Activated T-cell treated with anti-CD3 and anti-CD28 coated beads for 24 hours (primary cell): ENCODE results near the gene DGKG.

Experiments used
- DNase-seq: peaks from one replicate; pipeline ENCODE4 v3.0.0-alpha.2; 2020; ENCODE audit warnings: low read depth

Gene DGKG

GRCh38 chr3:186208296-186208989 lies 153.6 kb downstream of the DGKG start:
- DNase-seq = no peak

- DNase-seq = no peak
These were observed 154.5 kb downstream of the DGKG start for GRCh38 chr3:186207515-186207914.

GRCh38 chr3:186200726-186201125 lies 161.3 kb downstream of the DGKG start:
- DNase-seq = no peak

- no peak for DNase-seq
These were observed 163.6 kb downstream of the DGKG start for GRCh38 chr3:186198442-186198841.

DNA sequence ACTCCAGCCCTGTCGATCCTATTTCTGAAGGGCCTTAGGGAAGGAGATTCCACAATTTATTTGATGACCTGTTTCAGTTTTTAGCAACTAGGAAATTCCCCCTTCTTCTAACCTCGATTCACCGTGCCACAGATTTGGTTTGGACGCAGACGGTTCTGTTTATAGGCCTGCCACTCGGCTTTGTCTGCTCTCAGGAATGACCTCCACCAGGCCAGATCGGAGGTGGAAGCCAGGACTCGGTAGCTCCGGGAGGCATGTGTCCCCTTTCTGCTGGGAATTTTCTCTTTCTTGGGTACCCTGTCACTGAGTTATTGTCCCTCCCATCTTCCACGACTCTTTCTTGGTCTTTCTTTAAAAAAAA lies 167.6 kb downstream of the DGKG start:
- no peak for DNase-seq

GRCh38 chr3:186193534-186194450 lies 168.2 kb downstream of the DGKG start:
- no peak for DNase-seq

GRCh38 chr3:186192823-186193222 lies 169.2 kb downstream of the DGKG start:
- DNase-seq = no peak

DNA sequence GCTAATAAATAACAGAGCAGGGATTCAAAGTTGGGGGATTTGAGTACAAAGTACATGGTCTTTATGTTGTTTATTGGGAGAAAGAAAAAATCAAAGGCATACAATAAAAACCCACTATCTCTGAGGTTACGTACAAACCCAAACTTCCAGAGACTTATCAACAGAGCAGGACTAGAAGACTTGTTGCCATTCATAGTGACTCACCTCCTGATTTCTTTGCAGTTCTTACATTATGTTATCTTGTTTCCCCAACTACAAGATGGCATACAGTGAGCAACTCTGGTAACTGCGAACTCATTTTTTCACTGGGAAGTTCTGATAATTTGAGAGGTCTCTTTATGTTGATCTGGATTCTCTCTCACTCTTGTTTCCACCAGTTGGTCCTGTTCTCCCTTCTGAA lies 172.5 kb downstream of the DGKG start:
- no peak for DNase-seq

- no peak for DNase-seq
These were observed 174.4 kb downstream of the DGKG start for GRCh38 chr3:186187401-186188275.

DNA sequence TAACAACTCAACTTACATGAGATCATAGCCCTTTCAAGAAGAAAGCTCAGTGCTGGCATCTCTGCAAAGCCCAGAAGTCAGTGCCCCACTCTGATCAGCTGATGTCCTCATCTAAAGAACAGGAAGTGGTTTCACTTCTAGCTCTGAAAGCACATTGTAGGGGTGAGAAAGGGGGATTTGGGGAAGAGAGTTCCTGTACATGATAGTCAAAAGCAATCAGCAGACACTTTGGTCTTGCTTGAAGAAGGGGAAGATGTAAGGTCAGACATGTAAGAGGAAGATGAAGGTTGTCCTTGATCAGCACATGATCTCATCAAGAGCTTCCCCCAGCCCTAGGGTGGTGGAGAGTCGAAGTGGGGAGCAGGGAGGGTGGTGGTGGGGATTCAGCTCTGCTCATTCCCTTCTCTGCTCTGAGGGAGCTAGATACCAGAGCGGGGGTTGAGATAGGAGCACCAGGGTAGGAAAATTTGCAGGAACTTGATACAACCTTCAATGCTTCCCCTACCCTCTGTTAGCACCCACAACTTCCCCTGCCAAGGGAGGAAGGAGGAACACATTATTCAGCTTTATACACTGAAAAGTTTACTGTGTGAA lies 176.7 kb downstream of the DGKG start:
- DNase-seq = no peak

- DNase-seq = no peak
These were observed 178.0 kb downstream of the DGKG start for GRCh38 chr3:186184021-186184420.

DNA sequence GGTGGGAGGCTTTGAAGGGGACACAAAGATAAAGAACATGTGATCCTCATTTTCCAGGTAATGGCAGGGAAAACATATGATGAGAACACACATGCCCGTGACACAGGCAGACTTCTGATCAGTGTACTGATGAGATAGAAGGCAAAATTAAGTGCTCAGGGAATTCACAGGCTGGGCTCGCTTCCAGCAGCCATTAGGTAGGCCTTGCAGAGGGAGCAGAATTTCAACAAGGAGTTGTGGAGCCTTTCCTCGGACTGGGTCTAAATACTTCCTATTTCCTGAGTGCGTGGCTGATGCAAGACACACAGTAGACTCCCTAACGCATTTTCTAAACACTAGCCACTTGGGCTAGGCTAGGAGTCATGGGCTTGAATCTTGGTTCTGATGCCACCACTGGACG lies 179.2 kb downstream of the DGKG start:
- DNase-seq = no peak

DNA sequence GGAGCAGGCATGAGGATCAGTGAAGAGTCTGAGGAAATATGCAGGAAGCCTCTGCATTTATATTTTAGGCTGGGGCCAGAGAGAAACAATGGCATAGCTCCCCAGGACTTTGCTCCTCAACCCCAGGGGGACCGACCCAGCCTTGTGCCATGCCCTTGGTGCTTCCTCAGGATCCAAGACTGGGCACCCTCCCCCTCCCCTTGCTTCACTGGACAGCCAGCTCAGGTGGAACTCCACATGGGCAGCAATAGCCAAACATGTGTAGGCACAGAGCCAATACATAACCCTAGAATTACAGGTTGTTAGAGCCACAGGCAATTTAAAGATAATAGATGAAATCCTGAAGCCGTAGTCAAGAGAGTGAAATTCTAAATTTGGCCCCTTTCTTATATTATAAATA lies 180.1 kb downstream of the DGKG start:
- no peak for DNase-seq

- no peak for DNase-seq
These were observed 181.0 kb downstream of the DGKG start for GRCh38 chr3:186180891-186181481.

DNA sequence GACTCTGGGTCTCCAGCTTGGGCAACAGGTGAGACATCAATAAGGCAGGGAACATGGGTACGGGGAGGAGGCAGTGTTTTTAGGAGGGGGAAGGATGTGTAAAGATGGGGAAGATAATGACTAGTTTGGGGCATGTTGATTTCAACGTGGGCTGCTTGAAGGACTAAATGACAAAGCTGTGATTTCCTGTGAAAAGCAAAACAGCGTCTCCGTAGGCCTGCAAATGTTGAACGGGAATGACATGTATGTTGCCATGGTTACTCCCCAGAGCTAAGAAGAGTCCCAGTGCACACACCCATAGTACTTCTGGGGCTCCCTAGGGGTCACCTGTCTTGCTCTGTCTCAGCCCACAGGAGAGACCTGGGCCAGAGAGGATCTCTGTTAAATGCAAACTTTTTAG lies 181.9 kb downstream of the DGKG start:
- no peak for DNase-seq

DNA sequence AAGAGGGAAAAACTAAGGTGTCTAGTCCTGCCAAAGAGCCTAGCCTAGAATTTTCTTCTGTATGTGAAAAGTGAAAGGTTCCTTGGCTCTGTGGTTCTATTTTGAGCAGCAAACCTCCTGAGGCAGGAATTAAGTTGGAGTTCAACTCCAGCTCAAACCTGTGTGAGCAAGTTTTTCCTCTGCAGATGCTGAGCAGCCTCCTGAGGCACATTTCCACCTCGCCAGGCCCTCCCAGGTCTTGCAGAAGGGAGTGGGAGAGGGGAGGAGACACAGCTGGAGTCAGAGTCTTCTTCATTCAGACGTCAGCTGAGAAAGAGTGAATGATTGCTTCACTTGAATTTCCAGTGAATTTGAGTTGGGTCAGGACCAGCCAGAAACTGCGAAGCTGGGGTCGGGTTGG lies 183.6 kb downstream of the DGKG start:
- DNase-seq = no peak

- no peak for DNase-seq
These were observed 185.6 kb downstream of the DGKG start for GRCh38 chr3:186176373-186176990.

- no peak for DNase-seq
These were observed 188.7 kb downstream of the DGKG start for GRCh38 chr3:186173224-186173815.

- DNase-seq = no peak
These were observed 189.7 kb downstream of the DGKG start for GRCh38 chr3:186172353-186172752.

GRCh38 chr3:186171521-186171920 lies 190.5 kb downstream of the DGKG start:
- no peak for DNase-seq

- DNase-seq = no peak
These were observed 191.5 kb downstream of the DGKG start for GRCh38 chr3:186170516-186170915.
